NCI-H460 (cell line): ENCODE results near the gene PTRH2. TPM values are rescaled to one million over a fixed set of nuclear protein-coding genes. Genes with fewer than 3 reads are reported as not detected.

ENCODE experiments used
- DNase-seq: peaks from one replicate; pipeline ENCODE4 v3.0.0-alpha.2; 2016; ENCODE audit warnings: low read depth; ENCODE audit errors: extremely low read depth
- total RNA-seq: library from RNA; depleted of rRNA; stranded (reverse); fragments of >200 nt; shearing (Covaris generic); gene quantifications from 2 replicates; pipeline ENCODE4 v1.2.3, GENCODE V29; 2014

PTRH2 gene
- total RNA-seq, 1 experiment from 2014 or later = 54.9 TPM

- DNase-seq = no peak
Measured at GRCh38 chr17:59722623-59723022, 15.4 kb upstream of the PTRH2 start.

GRCh38 chr17:59719526-59719925 lies 12.3 kb upstream of the PTRH2 start:
- DNase-seq = no peak

GRCh38 chr17:59716427-59716826 lies 9.2 kb upstream of the PTRH2 start:
- DNase-seq = no peak

- DNase-seq = no peak
Measured at GRCh38 chr17:59714255-59714654, 7.0 kb upstream of the PTRH2 start.

GRCh38 chr17:59712862-59713261 lies 5.6 kb upstream of the PTRH2 start:
- no peak for DNase-seq

- DNase-seq = no peak
Measured at GRCh38 chr17:59711936-59712335, 4.7 kb upstream of the PTRH2 start.

- no peak for DNase-seq
Measured at GRCh38 chr17:59707971-59708430, 771 bp upstream of the PTRH2 start.

GRCh38 chr17:59702304-59702703 lies 4.9 kb downstream of the PTRH2 start:
- DNase-seq = no peak

- DNase-seq = no peak
Measured at GRCh38 chr17:59699786-59700185, 7.4 kb downstream of the PTRH2 start.

- DNase-seq = no peak
Measured at GRCh38 chr17:59699218-59699617, 8.0 kb downstream of the PTRH2 start.

- DNase-seq = no peak
Measured at GRCh38 chr17:59698143-59698542, 9.1 kb downstream of the PTRH2 start.

- DNase-seq = no peak
Measured at GRCh38 chr17:59696682-59697277, 10.4 kb downstream of the PTRH2 start.

- DNase-seq = peak; percentile 91
Measured at GRCh38 chr17:59695945-59696681, 11.1 kb downstream of the PTRH2 start.

- no peak for DNase-seq
Measured at GRCh38 chr17:59694344-59694743, 12.9 kb downstream of the PTRH2 start.

GRCh38 chr17:59693582-59693981 lies 13.6 kb downstream of the PTRH2 start:
- DNase-seq = no peak

- DNase-seq = no peak
Measured at GRCh38 chr17:59688496-59688895, 18.7 kb downstream of the PTRH2 start.

GRCh38 chr17:59688008-59688407 lies 19.2 kb downstream of the PTRH2 start:
- no peak for DNase-seq

GRCh38 chr17:59684967-59685366 lies 22.3 kb downstream of the PTRH2 start:
- DNase-seq = no peak

- no peak for DNase-seq
Measured at GRCh38 chr17:59683283-59683682, 23.9 kb downstream of the PTRH2 start.

- DNase-seq = no peak
Measured at GRCh38 chr17:59680314-59680713, 26.9 kb downstream of the PTRH2 start.

GRCh38 chr17:59678918-59679317 lies 28.3 kb downstream of the PTRH2 start:
- DNase-seq = no peak

- no peak for DNase-seq
Measured at GRCh38 chr17:59676716-59677115, 30.5 kb downstream of the PTRH2 start.
